HCT116 (cell line): ENCODE data around the gene PRPSAP1. TPM values are rescaled to one million over a fixed set of nuclear protein-coding genes. Genes with fewer than 3 reads are reported as not detected.

Experiments used
- ATAC-seq: fragments of 200-7000 bp; cut with Tn5 transposase; 2 replicates; pipeline ENCODE4 v1.9.1; 2020; ENCODE audit warnings: mild to moderate bottlenecking, moderate library complexity
- BruUV-seq: library from RNA; stranded (reverse); fragments of 400-500 nt; replicated peaks from 2 replicates; lab custom pipeline; 2021; lab: Mats Ljungman, UMichigan
- CTCF ChIA-PET: fragments of 300-600 bp; sonication (Branson Sonifier 250); formaldehyde crosslinking; loops from one replicate; lab custom pipeline; 2021; ENCODE audit warnings: antibody characterized with exemption; lab: Charles Lee
- POLR2A ChIA-PET: fragments of 300-600, 350-600 bp; sonication (Branson Sonifier 250); formaldehyde crosslinking; loops from one replicate; lab custom pipeline; 2021; ENCODE audit warnings: antibody characterized with exemption; lab: Charles Lee
- RAD21 ChIA-PET, 2 experiments: fragments of 300-600 bp; sonication (Branson Sonifier 250); formaldehyde crosslinking; loops; one replicate each; lab custom pipeline; 2023; ENCODE audit warnings: low total read pairs in 2 of 2; ENCODE audit not compliant: uncharacterized antibody in 2 of 2, unreplicated experiment in 2 of 2, low non-redundant PET in 1 of 2; lab: Charles Lee
- DNase-seq: peaks from one replicate; pipeline ENCODE4 v3.0.0-alpha.2; 2010; ENCODE audit warnings: low read depth, low spot score
- H2AFZ ChIP-seq: fragments of 200-600 bp; shearing (Covaris generic), sonication (generic); 2 replicates; pipeline ENCODE4 v1.6.1; 2017; ENCODE audit warnings: low read depth, mixed run types, mixed read lengths, antibody characterized with exemption, low read length; ENCODE audit not compliant: poor library complexity, severe bottlenecking
- H3K27ac ChIP-seq: 2 replicates; pipeline ENCODE4 v1.5.1; 2012; ENCODE audit warnings: low read depth, low read length
- H3K27me3 ChIP-seq: fragments of 200-600 bp; sonication (generic); 2 replicates; pipeline ENCODE4 v1.6.1; 2016; ENCODE audit warnings: mixed run types, low read length, mixed read lengths; ENCODE audit not compliant: insufficient read depth
- H3K36me3 ChIP-seq, 2 experiments: fragments of 200-500 bp in 1 of 2; fragments of 200-600 bp in 1 of 2; sonication (Bioruptor generic) in 1 of 2; sonication (generic) in 1 of 2; 2 replicates each; pipeline versions ENCODE4 v1.5.1 to v1.6.1; 2014 to 2016; ENCODE audit warnings: low read length in 2 of 2, inconsistent platforms in 1 of 2, mixed read lengths in 1 of 2, mixed run types in 1 of 2; ENCODE audit not compliant: insufficient read depth in 2 of 2, control insufficient read depth in 1 of 2
- H3K4me1 ChIP-seq, 2 experiments: fragments of 200-600 bp in 1 of 2; sonication (generic) in 1 of 2; 2 replicates each; pipeline versions ENCODE4 v1.5.1 to v1.6.1; 2012 to 2017; ENCODE audit warnings: low read length in 2 of 2, inconsistent platforms in 1 of 2, mild to moderate bottlenecking in 1 of 2, mixed read lengths in 1 of 2, mixed run types in 1 of 2, moderate library complexity in 1 of 2; ENCODE audit not compliant: insufficient read depth in 2 of 2, control insufficient read depth in 1 of 2
- H3K4me2 ChIP-seq: fragments of 200-600 bp; sonication (generic); 2 replicates; pipeline ENCODE4 v1.6.1; 2017; ENCODE audit warnings: mixed run types, low read length, mixed read lengths
- H3K4me3 ChIP-seq, 2 experiments: fragments of 200-600 bp in 1 of 2; sonication (generic) in 1 of 2; replicated peaks in 1 of 2; 2 replicates each; pipeline ENCODE4 v1.5.1; 2011 to 2016; ENCODE audit warnings: low read length in 2 of 2, control low read depth in 1 of 2, low read depth in 1 of 2, mild to moderate bottlenecking in 1 of 2, mixed read lengths in 1 of 2, mixed run types in 1 of 2
- H3K79me2 ChIP-seq: fragments of 200-600 bp; sonication (generic); 2 replicates; pipeline ENCODE4 v1.6.1; 2017; ENCODE audit warnings: mild to moderate bottlenecking, mixed run types, low read length, moderate library complexity, mixed read lengths; ENCODE audit not compliant: insufficient read depth
- H3K9ac ChIP-seq: fragments of 200-600 bp; sonication (generic); 2 replicates; pipeline ENCODE4 v1.6.1; 2016; ENCODE audit warnings: low read length, mixed read lengths
- H3K9me2 ChIP-seq: fragments of 200-600 bp; sonication (generic), shearing (Covaris generic); 2 replicates; pipeline ENCODE4 v1.6.1; 2017; ENCODE audit warnings: mixed run types, mild to moderate bottlenecking, moderate library complexity; ENCODE audit not compliant: insufficient read depth
- H3K9me3 ChIP-seq, 2 experiments: fragments of 200-500 bp in 1 of 2; fragments of 200-600 bp in 1 of 2; sonication (Bioruptor generic) in 1 of 2; sonication (generic) in 1 of 2; 2 replicates each; pipeline ENCODE4 v1.6.1; 2014 to 2017; ENCODE audit warnings: low read length in 2 of 2, mixed read lengths in 2 of 2, inconsistent platforms in 1 of 2, low read depth in 1 of 2, mild to moderate bottlenecking in 1 of 2, mixed run types in 1 of 2, moderate library complexity in 1 of 2; ENCODE audit not compliant: control insufficient read depth in 1 of 2, insufficient read depth in 1 of 2
- H4K20me1 ChIP-seq: fragments of 200-600 bp; sonication (generic), shearing (Covaris generic); 2 replicates; pipeline ENCODE4 v1.6.1; 2017; ENCODE audit warnings: mixed run types, mild to moderate bottlenecking, moderate library complexity; ENCODE audit not compliant: insufficient read depth
- EZH2phosphoT487 ChIP-seq: fragments of 200-600 bp; IDR thresholded peaks from 2 replicates; pipeline ENCODE4 v1.6.1; 2018; ENCODE audit warnings: antibody characterized with exemption, borderline replicate concordance
- FOSL1 ChIP-seq: IDR thresholded peaks from 2 replicates; pipeline ENCODE4 v1.6.1; 2012; ENCODE audit warnings: low read depth
- SP1 ChIP-seq: IDR thresholded peaks from 2 replicates; pipeline ENCODE4 v1.6.1; 2012; ENCODE audit warnings: low read depth
- TCF7L2 ChIP-seq: IDR thresholded peaks from 2 replicates; pipeline ENCODE4 v1.7.0; 2011; ENCODE audit warnings: borderline replicate concordance, inconsistent platforms; ENCODE audit not compliant: insufficient read depth, insufficient read length; ENCODE audit errors: extremely low read depth
- ZFX ChIP-seq: fragments of 450-650 bp; IDR thresholded peaks from 2 replicates; pipeline ENCODE4 v1.6.1; 2017
- intact Hi-C: fragments of 100-400 bp; cut with micrococcal nuclease; formaldehyde crosslinking; loops from 2 replicates; pipeline ENCODE4 v1.10.0; 2022
- total RNA-seq: library from RNA; stranded (reverse); gene quantifications from one replicate; pipeline ENCODE4 v1.2.1, GENCODE V29; 2021; ENCODE audit not compliant: unreplicated experiment
- TF ChIP-seq, protein P1 (sequence below): IDR thresholded peaks from 2 replicates; pipeline ENCODE4 v1.6.1; 2012
- TF ChIP-seq, protein P2 (sequence below): IDR thresholded peaks from 2 replicates; pipeline ENCODE4 v1.6.1; 2012

Gene PRPSAP1
- total RNA-seq, 1 experiment from 2014 or later, result 81.4 TPM

DNA sequence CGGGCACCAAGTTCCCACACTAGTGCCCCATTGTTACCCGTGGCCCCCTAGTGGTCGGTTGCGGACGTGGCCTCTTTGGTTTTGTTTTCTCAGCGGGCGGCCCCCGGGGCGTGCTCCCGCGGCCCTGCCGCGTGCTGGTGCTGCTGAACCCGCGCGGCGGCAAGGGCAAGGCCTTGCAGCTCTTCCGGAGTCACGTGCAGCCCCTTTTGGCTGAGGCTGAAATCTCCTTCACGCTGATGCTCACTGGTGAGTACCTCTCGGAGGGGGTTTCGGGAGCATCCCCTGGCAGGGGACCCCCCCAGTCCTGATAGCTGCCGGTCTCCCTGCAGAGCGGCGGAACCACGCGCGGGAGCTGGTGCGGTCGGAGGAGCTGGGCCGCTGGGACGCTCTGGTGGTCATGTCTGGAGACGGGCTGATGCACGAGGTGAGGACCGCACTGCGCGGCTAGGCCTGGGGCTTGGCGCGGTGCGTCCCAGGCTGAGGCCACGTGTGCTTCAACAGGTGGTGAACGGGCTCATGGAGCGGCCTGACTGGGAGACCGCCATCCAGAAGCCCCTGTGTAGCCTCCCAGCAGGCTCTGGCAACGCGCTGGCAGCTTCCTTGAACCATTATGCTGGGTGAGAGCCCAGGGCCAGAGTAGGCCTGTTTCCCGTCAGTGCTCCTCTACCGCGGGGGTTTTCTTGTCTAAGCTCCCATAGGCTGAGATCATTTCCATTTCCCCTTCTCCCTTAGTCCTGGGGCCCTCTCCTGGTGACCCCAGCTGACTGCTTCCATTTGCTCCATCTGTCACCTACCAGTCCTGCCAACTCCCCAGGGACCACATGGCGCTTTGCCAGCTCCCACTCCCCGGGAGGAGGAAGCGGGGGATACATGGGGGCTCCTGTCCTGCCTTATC lies 32.4 kb upstream of the PRPSAP1 start (continued):
- TF ChIP-seq ZFX (peak; percentile 68; the same call in 1 of the 2 replicates), TCF7L2 (no peak), SP1 (no peak), FOSL1 (no peak)
- TF ChIP-seq, protein P1, sequence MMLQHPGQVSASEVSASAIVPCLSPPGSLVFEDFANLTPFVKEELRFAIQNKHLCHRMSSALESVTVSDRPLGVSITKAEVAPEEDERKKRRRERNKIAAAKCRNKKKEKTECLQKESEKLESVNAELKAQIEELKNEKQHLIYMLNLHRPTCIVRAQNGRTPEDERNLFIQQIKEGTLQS, result no peak

DNA sequence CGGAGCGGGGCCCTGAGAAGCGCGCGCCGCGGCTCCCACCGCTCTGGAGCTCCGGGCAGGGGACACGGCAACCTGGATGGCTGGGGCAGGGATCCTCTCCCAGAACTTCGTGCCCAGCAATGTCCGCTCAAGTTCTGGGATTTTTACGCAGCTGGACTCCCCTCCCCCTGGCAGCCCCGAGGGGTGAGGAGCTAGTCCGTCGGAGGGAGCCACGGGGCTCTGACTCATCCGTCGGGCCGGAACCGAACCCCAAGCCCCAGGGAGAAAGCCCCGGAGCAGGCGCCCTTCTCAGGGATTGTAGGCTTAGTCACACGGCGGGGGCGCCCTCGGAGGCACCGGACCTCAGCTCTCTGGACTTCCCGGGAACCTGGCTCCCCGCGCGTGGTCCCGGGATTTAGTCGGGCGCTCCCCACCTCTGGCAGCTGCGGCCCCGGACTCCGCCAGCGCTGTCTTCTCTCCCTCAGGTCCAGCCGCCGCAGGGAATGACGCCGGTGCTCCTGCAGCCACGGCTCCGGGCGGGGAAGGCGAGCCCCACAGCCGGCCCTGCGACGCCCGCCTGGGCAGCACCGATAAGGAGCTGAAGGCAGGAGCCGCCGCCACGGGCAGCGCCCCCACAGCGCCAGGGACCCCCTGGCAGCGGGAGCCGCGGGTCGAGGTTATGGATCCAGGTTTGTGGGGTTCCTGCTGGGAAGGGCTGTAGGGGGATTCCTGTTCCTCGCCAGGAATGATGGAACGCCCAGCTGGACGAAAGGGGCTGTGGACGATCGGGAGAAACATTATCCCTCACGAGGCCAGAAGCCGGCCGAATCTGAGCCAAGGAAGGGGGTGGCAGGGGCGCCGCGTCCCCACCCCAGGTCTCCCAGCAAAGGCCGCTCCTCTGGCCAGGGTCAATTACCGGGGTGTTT lies 31.5 kb upstream of the PRPSAP1 start:
- peak overlapping the region; percentile 64 for H3K9ac ChIP-seq
- H3K79me2 ChIP-seq, result no peaks in the 10 kb centered on the region
- peak overlapping the region; percentile 67 for H2AFZ ChIP-seq
- H3K9me3 ChIP-seq, result no peaks in the 10 kb centered on the region
- H3K4me1 ChIP-seq, result peaks cover 26 to 41% of the 10 kb centered on the region in 2 experiments
- no peak for ATAC-seq
- ChIA-PET CTCF (interaction anchor here (0.8 to 4.7 kb wide), 15 partner anchors 8 to 106 kb away, joined by 3 to 42 read pairs (median 5); no protein-coding TSS in a partner anchor), POLR2A (interaction anchor here (0.9 kb wide), 1 partner anchor 20 kb away, joined by 3 read pairs; no protein-coding TSS in a partner anchor), RAD21 (interaction anchor here (1.0 to 1.4 kb wide), 2 partner anchors 12 to 20 kb away, joined by 3 read pairs; no protein-coding TSS in a partner anchor)
- DNase-seq, result no peak
- peak overlapping the region; percentile 45; the same call in 1 of the 2 replicates for H3K27ac ChIP-seq
- peak overlapping the region; percentile 98 for H3K4me2 ChIP-seq
- peak overlapping the region; percentile 37 to 73 for H3K4me3 ChIP-seq
- no peaks in the 10 kb centered on the region for H3K9me2 ChIP-seq
- no TSS peak for BruUV-seq
- H4K20me1 ChIP-seq, result no peaks in the 10 kb centered on the region
- peak; percentile 91; the same call in 1 of the 2 replicates for TF ChIP-seq EZH2phosphoT487
- TF ChIP-seq, protein P2, sequence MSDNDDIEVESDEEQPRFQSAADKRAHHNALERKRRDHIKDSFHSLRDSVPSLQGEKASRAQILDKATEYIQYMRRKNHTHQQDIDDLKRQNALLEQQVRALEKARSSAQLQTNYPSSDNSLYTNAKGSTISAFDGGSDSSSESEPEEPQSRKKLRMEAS, result no peak
- H3K36me3 ChIP-seq, result peaks cover 2 to 4% of the 10 kb centered on the region in 2 experiments; a peak in 3 of 4 replicates
- H3K27me3 ChIP-seq, result peaks cover 11% of the 10 kb centered on the region; the same call in 1 of the 2 replicates
- intact Hi-C loops, result loop anchor here (5.0 kb wide), 1 partner anchor 33 kb away; the partner anchor contains the start of gene PRPSAP1
